GM10248 (cell line): ENCODE measurements around the gene KCNK5.

Experiments
- CTCF ChIA-PET: fragments of 300-600 bp; sonication (Branson Sonifier 250); formaldehyde crosslinking; extraction: SDS; loops from one replicate; lab custom pipeline; 2021; ENCODE audit warnings: antibody characterized with exemption; lab: Yijun Ruan, JAX
- POLR2A ChIA-PET: fragments of 350-650 bp; sonication (Branson Sonifier 250); formaldehyde crosslinking; extraction: SDS; loops from one replicate; lab custom pipeline; 2020; ENCODE audit warnings: antibody characterized with exemption; lab: Yijun Ruan, JAX
- DNase-seq: peaks from one replicate; pipeline ENCODE4 v3.0.0; 2012; ENCODE audit errors: extremely low spot score
- CTCF ChIP-seq: IDR thresholded peaks from 2 replicates; pipeline ENCODE4 v1.5.1; 2012; ENCODE audit warnings: mild to moderate bottlenecking, low read depth; ENCODE audit errors: extremely low read depth, missing control alignments, control extremely low read depth

KCNK5 gene

GRCh38 chr6:39188098-39188450 lies 41.2 kb downstream of the KCNK5 start:
- POLR2A ChIA-PET = no interaction called here
- CTCF ChIA-PET = interaction anchor here (1.1 kb wide), 2 partner anchors 21 to 41 kb away, joined by 3 read pairs; no protein-coding TSS in a partner anchor

GRCh38 chr6:39184906-39185580 lies 44.2 kb downstream of the KCNK5 start:
- TF ChIP-seq CTCF = no peak
- DNase-seq = no peak
- CTCF ChIA-PET = interaction anchor here (1.4 to 4.1 kb wide), 2 partner anchors 19 to 126 kb away, joined by 3 to 22 read pairs; no protein-coding TSS in a partner anchor
- POLR2A ChIA-PET = no interaction called here

More at GRCh38 chr6:39188098-39188450, 41.2 kb downstream of the KCNK5 start:
- no peak for DNase-seq
- no peak for TF ChIP-seq CTCF

DNA sequence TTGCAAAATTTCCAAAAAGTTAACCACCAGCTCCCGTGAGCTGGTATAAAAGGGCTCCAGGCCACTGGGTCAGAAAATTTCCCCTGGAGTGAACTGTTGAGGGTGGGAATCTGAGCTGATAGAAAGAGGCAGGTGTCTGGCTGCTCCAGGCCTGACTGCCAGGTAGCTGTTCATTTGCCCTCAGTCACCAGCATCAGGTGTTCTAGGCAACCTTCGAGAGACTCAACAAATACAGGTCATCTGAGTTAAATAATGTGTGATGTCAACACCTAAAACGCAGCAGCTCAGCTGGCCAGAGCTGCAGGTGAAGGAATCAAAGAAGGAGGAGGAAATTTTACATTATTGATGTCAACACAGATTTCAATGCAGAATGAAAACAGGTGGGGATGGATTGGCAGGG lies 46.7 kb downstream of the KCNK5 start:
- ChIA-PET POLR2A (no interaction called here), CTCF (interaction anchor here (1.4 to 4.1 kb wide), 8 partner anchors 7 to 128 kb away, joined by 3 to 22 read pairs (median 8); no protein-coding TSS in a partner anchor)
- no peak for TF ChIP-seq CTCF
- DNase-seq = no peak

- CTCF ChIA-PET = interaction anchor here (1.4 to 4.1 kb wide), 5 partner anchors 8 to 128 kb away, joined by 3 to 22 read pairs (median 9); no protein-coding TSS in a partner anchor
Observed at GRCh38 chr6:39181826-39182225, 47.4 kb downstream of the KCNK5 start.

DNA sequence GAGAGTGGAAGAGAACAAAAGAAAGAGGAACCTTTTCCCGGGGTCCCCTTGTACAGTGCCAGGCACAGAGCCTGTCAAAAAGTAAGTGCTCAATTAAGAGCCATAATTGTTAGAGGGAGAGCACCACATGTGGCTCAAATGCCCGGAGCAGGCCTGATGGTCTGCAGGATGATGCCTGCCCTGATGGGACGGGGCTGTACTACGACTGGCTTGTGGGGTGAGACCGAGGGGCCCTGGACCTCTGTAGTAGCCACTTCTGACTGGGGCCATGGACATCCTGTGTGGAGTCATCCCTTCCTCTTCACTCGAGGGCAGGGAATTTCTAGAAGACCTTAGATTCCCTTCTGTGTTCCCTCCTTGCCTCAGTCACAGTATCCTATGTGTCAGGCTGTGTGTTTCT lies 47.9 kb downstream of the KCNK5 start:
- POLR2A ChIA-PET = no interaction called here
- CTCF ChIA-PET = interaction anchor here (1.4 to 4.1 kb wide), 3 partner anchors 9 to 16 kb away, joined by 3 to 22 read pairs (median 9); no protein-coding TSS in a partner anchor
- no peak for DNase-seq
- TF ChIP-seq CTCF = no peak

More at GRCh38 chr6:39181826-39182225, 47.4 kb downstream of the KCNK5 start:
- no peak for DNase-seq
- POLR2A ChIA-PET = no interaction called here
- no peak for TF ChIP-seq CTCF

- ChIA-PET POLR2A (no interaction called here), CTCF (interaction anchor here (1.0 kb wide), 1 partner anchor 12 kb away, joined by 3 read pairs; no protein-coding TSS in a partner anchor)
- no peak for TF ChIP-seq CTCF
- no peak for DNase-seq
Observed at GRCh38 chr6:39178804-39179203, 50.5 kb downstream of the KCNK5 start.
